GM12878 (cell line): ENCODE data around the gene IL10RA. TPM values are rescaled to one million over a fixed set of nuclear protein-coding genes. Genes with fewer than 3 reads are reported as not detected.

Experiments
- ATAC-seq: fragments of 200-7000 bp; cut with Tn5 transposase; 3 replicates; pipeline ENCODE4 v1.9.1; 2020; ENCODE audit warnings: mild to moderate bottlenecking, moderate library complexity
- BruUV-seq: library from RNA; stranded (reverse); fragments of 400-500 nt; replicated peaks from 2 replicates; lab custom pipeline; 2021; lab: Mats Ljungman, UMichigan
- CTCF ChIA-PET: fragments of 300-600 bp; sonication (Branson Sonifier 250); formaldehyde crosslinking; extraction: SDS; loops from one replicate; lab custom pipeline; 2021; ENCODE audit warnings: inconsistent platforms; lab: Yijun Ruan, JAX
- POLR2A ChIA-PET: fragments of 350-600 bp; formaldehyde crosslinking; extraction: SDS; loops from one replicate; lab custom pipeline; 2021; ENCODE audit warnings: inconsistent platforms; lab: Charles Lee
- RAD21 ChIA-PET: fragments of 300-600 bp; sonication (Branson Sonifier 250); formaldehyde crosslinking; loops from one replicate; lab custom pipeline; 2023; ENCODE audit warnings: antibody characterized with exemption; ENCODE audit not compliant: unreplicated experiment; lab: Charles Lee
- SMC1A ChIA-PET: fragments of 300-600 bp; sonication (Branson Sonifier 250); formaldehyde crosslinking; loops from one replicate; lab custom pipeline; 2023; ENCODE audit not compliant: unreplicated experiment, uncharacterized antibody; lab: Charles Lee
- DNase-seq: peaks from one replicate; pipeline ENCODE4 v3.0.0-alpha.2; 2011; ENCODE audit warnings: low read depth, low spot score
- FAIRE-seq: peaks from 3 replicates; lab custom pipeline; 2011; peaks lifted over from hg19 to GRCh38; lab: Jason Lieb, UNC
- H2AFZ ChIP-seq: 2 replicates; pipeline ENCODE4 v1.6.0; 2011; ENCODE audit warnings: low read depth, low read length, control low read depth; ENCODE audit not compliant: control insufficient read depth
- H3K27ac ChIP-seq: 2 replicates; pipeline ENCODE4 v1.5.1; 2011; ENCODE audit warnings: control low read depth; ENCODE audit not compliant: control insufficient read depth, insufficient read depth
- H3K27me3 ChIP-seq, 2 experiments: replicated peaks in 1 of 2; 2 replicates each; pipeline versions ENCODE4 v1.6.0 to v1.6.1; 2011; ENCODE audit warnings: low read length in 1 of 2; ENCODE audit not compliant: control insufficient read depth in 2 of 2, insufficient read depth in 2 of 2
- H3K36me3 ChIP-seq, 2 experiments: 2 replicates each; pipeline ENCODE4 v1.5.1; 2011; ENCODE audit warnings: low read length in 1 of 2; ENCODE audit not compliant: control insufficient read depth in 2 of 2, insufficient read depth in 2 of 2
- H3K4me1 ChIP-seq: 2 replicates; pipeline ENCODE4 v1.6.1; 2011; ENCODE audit warnings: mild to moderate bottlenecking, low read length, moderate library complexity, mixed read lengths; ENCODE audit not compliant: control insufficient read depth, insufficient read depth
- H3K4me2 ChIP-seq: 2 replicates; pipeline ENCODE4 v1.6.0; 2011; ENCODE audit warnings: control low read depth; ENCODE audit not compliant: control insufficient read depth, insufficient read depth
- H3K4me3 ChIP-seq: fragments of 200-600 bp; sonication (generic); 2 replicates; pipeline ENCODE4 v1.5.1; 2016
- H3K79me2 ChIP-seq: 2 replicates; pipeline ENCODE4 v1.6.0; 2011; ENCODE audit warnings: low read length; ENCODE audit not compliant: control insufficient read depth, insufficient read depth
- H3K9ac ChIP-seq: 2 replicates; pipeline ENCODE4 v1.8.0; 2011; ENCODE audit warnings: low read length, control low read depth, mixed read lengths; ENCODE audit not compliant: control insufficient read depth, insufficient read depth
- H3K9me3 ChIP-seq: replicated peaks from 3 replicates; pipeline ENCODE4 v1.5.1; 2011; ENCODE audit warnings: mild to moderate bottlenecking, low read length; ENCODE audit not compliant: control insufficient read depth, insufficient read depth
- H4K20me1 ChIP-seq: 2 replicates; pipeline ENCODE4 v1.6.0; 2011; ENCODE audit not compliant: control insufficient read depth, insufficient read depth
- BHLHE40 ChIP-seq, 2 experiments: fragments of 450-650 bp in 1 of 2; IDR thresholded peaks; 2 replicates each; pipeline ENCODE4 v1.6.1; 2011 to 2017; ENCODE audit warnings: low read depth in 2 of 2, borderline replicate concordance in 1 of 2, improper control_type of control experiment in 1 of 2, low read length in 1 of 2, mild to moderate bottlenecking in 1 of 2
- EP300 ChIP-seq, 2 experiments: fragments of 150-350 bp in 1 of 2; IDR thresholded peaks; 2 replicates each; pipeline ENCODE4 v1.6.1; 2011 to 2012; ENCODE audit warnings: low read depth in 2 of 2, low read length in 2 of 2, borderline replicate concordance in 1 of 2, improper control_type of control experiment in 1 of 2, inconsistent platforms in 1 of 2; ENCODE audit not compliant: control insufficient read depth in 1 of 2
- FOXK2 ChIP-seq: fragments of 450-650 bp; IDR thresholded peaks from 2 replicates; pipeline ENCODE4 v1.6.1; 2017; ENCODE audit warnings: mild to moderate bottlenecking, moderate library complexity
- IKZF2 ChIP-seq, 2 experiments: fragments of 450-650 bp; IDR thresholded peaks; 2 replicates each; pipeline ENCODE4 v1.6.1; 2017; ENCODE audit warnings: mild to moderate bottlenecking in 2 of 2, moderate library complexity in 2 of 2
- IRF5 ChIP-seq: fragments of 450-650 bp; IDR thresholded peaks from 2 replicates; pipeline ENCODE4 v1.6.1; 2017; ENCODE audit warnings: borderline replicate concordance
- KAT2A ChIP-seq: conservative IDR thresholded peaks from 2 replicates; pipeline ENCODE4 v1.6.1; 2011; ENCODE audit warnings: low read depth, low read length; ENCODE audit not compliant: control insufficient read depth
- KDM1A ChIP-seq: fragments of 200-600 bp; sonication (generic); IDR thresholded peaks from 2 replicates; pipeline ENCODE4 v1.6.1; 2016; ENCODE audit warnings: borderline replicate concordance
- LARP7 ChIP-seq: fragments of 450-650 bp; IDR thresholded peaks from 2 replicates; pipeline ENCODE4 v1.6.1; 2017; ENCODE audit warnings: mild to moderate bottlenecking
- MLLT1 ChIP-seq: fragments of 450-650 bp; IDR thresholded peaks from 2 replicates; pipeline ENCODE4 v1.6.1; 2016; ENCODE audit warnings: mild to moderate bottlenecking
- NR2C2 ChIP-seq: IDR thresholded peaks from 2 replicates; pipeline ENCODE4 v1.6.1; 2011; ENCODE audit warnings: borderline replicate concordance, low read depth; ENCODE audit not compliant: control insufficient read depth, insufficient read length
- SUPT20H ChIP-seq: IDR thresholded peaks from 2 replicates; pipeline ENCODE4 v1.6.1; 2011; ENCODE audit warnings: low read depth, mild to moderate bottlenecking, low read length, moderate library complexity, borderline replicate concordance; ENCODE audit not compliant: control insufficient read depth
- TCF12 ChIP-seq: IDR thresholded peaks from 2 replicates; pipeline ENCODE4 v1.6.1; 2011; ENCODE audit warnings: low read depth, mild to moderate bottlenecking, low read length
- TCF3 ChIP-seq: IDR thresholded peaks from 2 replicates; pipeline ENCODE4 v1.6.1; 2012; ENCODE audit warnings: low read depth, mild to moderate bottlenecking, low read length, borderline replicate concordance; ENCODE audit not compliant: insufficient read depth
- USF2 ChIP-seq: IDR thresholded peaks from 2 replicates; pipeline ENCODE4 v1.6.1; 2011; ENCODE audit warnings: low read depth, low read length, improper control_type of control experiment, borderline replicate concordance
- ZNF207 ChIP-seq: fragments of 450-650 bp; IDR thresholded peaks from 2 replicates; pipeline ENCODE4 v1.6.1; 2014; ENCODE audit warnings: antibody characterized with exemption, mild to moderate bottlenecking, borderline replicate concordance
- ZNF622 ChIP-seq: fragments of 450-650 bp; IDR thresholded peaks from 2 replicates; pipeline ENCODE4 v1.6.1; 2017; ENCODE audit warnings: mild to moderate bottlenecking, inconsistent platforms
- WGBS: methylation state at CpG from one replicate; pipeline ENCODE4 v1.1.6; 2016; ENCODE audit warnings: low lambda C conversion rate; ENCODE audit not compliant: insufficient replicate concordance, insufficient coverage; ENCODE audit errors: missing lambda C conversion rate; 5-methylcytosine and 5-hydroxymethylcytosine counted together
- in situ Hi-C: fragments of 300-500 bp; cut with MboI; formaldehyde crosslinking; loops from 9 replicates; pipeline ENCODE4 v1.14.3; 2018; ENCODE audit warnings: mixed read lengths
- intact Hi-C: fragments of 100-400 bp; cut with micrococcal nuclease; formaldehyde crosslinking; loops from one replicate; pipeline ENCODE4 v1.14.2; 2022; ENCODE audit not compliant: unreplicated experiment
- polyA plus RNA-seq, 11 experiments: library from polyadenylated mRNA; depleted of rRNA in 4 of 11; unstranded in 6 of 11; stranded (reverse) in 5 of 11; fragments of >200 nt; fragmentation: Nextera tagmentation in 4 of 11; fragmentation: Illumina TruSeq in 1 of 11; extraction: Ambion mirVana in 4 of 11; extraction: Trizol in 1 of 11; gene quantifications; 1 replicate in 1 of 11; 2 replicates in 10 of 11; pipeline versions ENCODE4 v1.2.1 to v1.2.3, GENCODE V29; 2011 to 2016; ENCODE audit warnings: inconsistent platforms in 2 of 11, missing spikeins in 2 of 11, low read depth in 1 of 11
- total RNA-seq, 4 experiments: library from RNA; depleted of rRNA in 3 of 4; stranded (reverse); fragments of >200 nt in 3 of 4; fragmentation: Illumina TruSeq in 1 of 4; extraction: Trizol in 1 of 4; gene quantifications; 2 replicates each; pipeline versions ENCODE4 v1.2.1 to v1.2.3, GENCODE V29; 2013 to 2021

The IL10RA gene
- total and polyA plus RNA-seq, 10 of the 15 experiments (the other 5 are each of a cell fraction or from before 2014, with no cell fraction given) = 0.77 to 45.9 (median 9.6) TPM

- TF ChIP-seq MLLT1 = no peak
- no peak for TF ChIP-seq KAT2A
Observed at GRCh38 chr11:117992136-117992535, 5.9 kb downstream of the IL10RA start (continued).

GRCh38 chr11:117992620-117993019, 6.4 kb downstream of the IL10RA start:
- ATAC-seq (no peak), FAIRE-seq (no peak), DNase-seq (no peak)
- Histone ChIP-seq H3K9ac (no peak overlapping the region), H4K20me1 (no peaks in the 10 kb centered on the region), H3K4me1 (peaks cover 29% of the 10 kb centered on the region), H3K79me2 (peaks cover 12% of the 10 kb centered on the region), H3K27me3 (no peaks in the 10 kb centered on the region), H3K4me2 (no peak overlapping the region), H2AFZ (no peak overlapping the region), H3K36me3 (peaks cover 11 to 22% of the 10 kb centered on the region in 2 experiments), H3K9me3 (peaks cover 2% of the 10 kb centered on the region; the same call in 2 of the 3 replicates), H3K4me3 (no peak overlapping the region), H3K27ac (no peak overlapping the region)
- WGBS = 83% methylated on average over 2 of the region's 2 CpGs
- CTCF ChIA-PET = interaction anchor here (1.0 to 1.4 kb wide), 2 partner anchors 8 to 45 kb away, joined by 3 to 4 read pairs; no protein-coding TSS in a partner anchor
- no TSS peak for BruUV-seq
- in situ Hi-C loops (no loop called here), intact Hi-C loops (no loop called here)
- RAD21 ChIA-PET = interaction anchor here (0.6 to 3.6 kb wide), 3 partner anchors 42 to 61 kb away, joined by 3 to 17 read pairs (median 3); no protein-coding TSS in a partner anchor
- POLR2A ChIA-PET = interaction anchor here (0.6 to 1.5 kb wide), 2 partner anchors 42 to 147 kb away, joined by 3 to 5 read pairs; no protein-coding TSS in a partner anchor
- SMC1A ChIA-PET = interaction anchor here (1.4 to 16.8 kb wide), 4 partner anchors 12 to 42 kb away, joined by 3 to 280 read pairs (median 86); no protein-coding TSS in a partner anchor
- TF ChIP-seq KDM1A (no peak), NR2C2 (no peak), BHLHE40 (IDR thresholded peaks at IDR 0.05; ENCODE audit: borderline replicate concordance in 1 of 2, low read depth in 2 of 2, low read length in 1 of 2) (no peak), LARP7 (no peak), IKZF2 (IDR thresholded peaks at IDR 0.05) (no peak), ZNF207 (no peak), EP300 (IDR thresholded peaks at IDR 0.05; ENCODE audit: borderline replicate concordance in 1 of 2, control insufficient read depth in 1 of 2, low read depth in 2 of 2, low read length in 2 of 2) (no peak), SUPT20H (no peak), TCF3 (no peak), FOXK2 (no peak), IRF5 (no peak), TCF12 (no peak), USF2 (no peak), ZNF622 (no peak)
